Progenitor cell of endocrine pancreas (in vitro differentiated cells): ENCODE measurements around the gene SPEN. TPM values are rescaled to one million over a fixed set of nuclear protein-coding genes. Genes with fewer than 3 reads are reported as not detected.
"Not testable (repeated sequence)": the region's sequence is repeated elsewhere in the genome, so short reads cannot be mapped to it uniquely, and the experiment has no call there.

Source experiments
- DNase-seq: peaks from one replicate; pipeline ENCODE4 v3.0.0; 2021; ENCODE audit warnings: low spot score; ENCODE audit not compliant: unreplicated experiment
- H3K27ac Mint-ChIP-seq: 2 replicates; pipeline ENCODE4 v1.8.0; 2021; ENCODE audit warnings: mild to moderate bottlenecking, moderate library complexity, mixed read lengths
- H3K27me3 Mint-ChIP-seq: 2 replicates; pipeline ENCODE4 v1.8.0; 2021; ENCODE audit warnings: mixed read lengths
- H3K36me3 Mint-ChIP-seq: 2 replicates; pipeline ENCODE4 v1.8.0; 2022; ENCODE audit warnings: mixed read lengths; ENCODE audit not compliant: insufficient read depth
- H3K4me1 Mint-ChIP-seq: 2 replicates; pipeline ENCODE4 v1.8.0; 2021; ENCODE audit warnings: low read depth, mixed read lengths
- H3K4me3 Mint-ChIP-seq: 2 replicates; pipeline ENCODE4 v1.8.0; 2021; ENCODE audit warnings: low read depth, mild to moderate bottlenecking, moderate library complexity, mixed read lengths
- H3K9me3 Mint-ChIP-seq: 2 replicates; pipeline ENCODE4 v1.8.0; 2021; ENCODE audit warnings: low read depth, mixed read lengths
- CTCF ChIP-seq: fragments of 200-600 bp; sonication (generic); IDR thresholded peaks from one replicate; pipeline ENCODE4 v1.5.0; 2021; ENCODE audit warnings: antibody characterized with exemption, mild to moderate bottlenecking; ENCODE audit not compliant: unreplicated experiment
- total RNA-seq: library from RNA; stranded (reverse); gene quantifications from 2 replicates; pipeline ENCODE4 v1.2.1, GENCODE V29; 2021

SPEN gene
- total RNA-seq, 1 donor from 2014 or later = 55.8 TPM

GRCh38 chr1:15911927-15912326, 64.4 kb downstream of the SPEN start:
- Mint-ChIP-seq H3K36me3 (peaks cover 27% of the 10 kb centered on the region), H3K9me3 (no peaks in the 10 kb centered on the region), H3K27me3 (no peaks in the 10 kb centered on the region), H3K4me1 (no peaks in the 10 kb centered on the region), H3K27ac (no peak overlapping the region), H3K4me3 (no peak overlapping the region)
- TF ChIP-seq CTCF = no peak
- DNase-seq = no peak

- not testable (repeated sequence) for H3K4me3 Mint-ChIP-seq, DNase-seq, H3K27ac Mint-ChIP-seq, H3K9me3 Mint-ChIP-seq, H3K4me1 Mint-ChIP-seq, H3K27me3 Mint-ChIP-seq
- H3K36me3 Mint-ChIP-seq = peaks cover 27% of the 10 kb centered on the region
Measured at GRCh38 chr1:15913607-15914006, 66.1 kb downstream of the SPEN start.

- no peaks in the 10 kb centered on the region for H3K4me1 Mint-ChIP-seq
- no peak for TF ChIP-seq CTCF
- no peak for DNase-seq
- no peaks in the 10 kb centered on the region for H3K27me3 Mint-ChIP-seq
- H3K4me3 Mint-ChIP-seq = no peak overlapping the region
- no peak overlapping the region for H3K27ac Mint-ChIP-seq
- H3K36me3 Mint-ChIP-seq = peaks cover 26% of the 10 kb centered on the region
- H3K9me3 Mint-ChIP-seq = no peaks in the 10 kb centered on the region
Measured at GRCh38 chr1:15915991-15916390, 68.5 kb downstream of the SPEN start.

- H3K9me3 Mint-ChIP-seq = no peaks in the 10 kb centered on the region
- H3K4me3 Mint-ChIP-seq = no peak overlapping the region
- no peak for TF ChIP-seq CTCF
- DNase-seq = no peak
- H3K27ac Mint-ChIP-seq = no peak overlapping the region
- no peaks in the 10 kb centered on the region for H3K4me1 Mint-ChIP-seq
- H3K27me3 Mint-ChIP-seq = no peaks in the 10 kb centered on the region
- peaks cover 25% of the 10 kb centered on the region for H3K36me3 Mint-ChIP-seq
Measured at GRCh38 chr1:15916417-15916816, 68.9 kb downstream of the SPEN start.

GRCh38 chr1:15916916-15917315, 69.4 kb downstream of the SPEN start:
- Mint-ChIP-seq H3K27me3 (no peaks in the 10 kb centered on the region), H3K4me3 (no peak overlapping the region), H3K27ac (no peak overlapping the region), H3K36me3 (peaks cover 24% of the 10 kb centered on the region), H3K4me1 (no peaks in the 10 kb centered on the region), H3K9me3 (no peaks in the 10 kb centered on the region)
- no peak for DNase-seq
- TF ChIP-seq CTCF = no peak

GRCh38 chr1:15918962-15919715, 71.6 kb downstream of the SPEN start:
- TF ChIP-seq CTCF = no peak
- DNase-seq = no peak
- Mint-ChIP-seq H3K9me3 (no peaks in the 10 kb centered on the region), H3K4me1 (no peaks in the 10 kb centered on the region), H3K27ac (no peak overlapping the region), H3K36me3 (peaks cover 24% of the 10 kb centered on the region), H3K4me3 (no peak overlapping the region), H3K27me3 (no peaks in the 10 kb centered on the region)
